Cardiac fibroblast (primary cell): ENCODE data around the gene APOB.

ENCODE experiments used
- DNase-seq, 2 donors: peaks; one replicate each; pipeline versions ENCODE4 v3.0.0 to v3.0.0-alpha.2; 2010; ENCODE audit warnings: low read depth in 2 of 2
- H3K4me3 ChIP-seq, 2 donors: replicated peaks in 1 of 2; 1 replicate in 1 of 2; 2 replicates in 1 of 2; pipeline ENCODE4 v1.5.1; 2011; ENCODE audit warnings: low read depth in 2 of 2, low read length in 2 of 2, mild to moderate bottlenecking in 2 of 2, moderate library complexity in 1 of 2
- TF ChIP-seq, protein P1 (sequence below): IDR thresholded peaks from one replicate; pipeline ENCODE4 v1.5.1; 2011; ENCODE audit warnings: low read depth, mild to moderate bottlenecking, low read length, inconsistent platforms

APOB gene, protein sequence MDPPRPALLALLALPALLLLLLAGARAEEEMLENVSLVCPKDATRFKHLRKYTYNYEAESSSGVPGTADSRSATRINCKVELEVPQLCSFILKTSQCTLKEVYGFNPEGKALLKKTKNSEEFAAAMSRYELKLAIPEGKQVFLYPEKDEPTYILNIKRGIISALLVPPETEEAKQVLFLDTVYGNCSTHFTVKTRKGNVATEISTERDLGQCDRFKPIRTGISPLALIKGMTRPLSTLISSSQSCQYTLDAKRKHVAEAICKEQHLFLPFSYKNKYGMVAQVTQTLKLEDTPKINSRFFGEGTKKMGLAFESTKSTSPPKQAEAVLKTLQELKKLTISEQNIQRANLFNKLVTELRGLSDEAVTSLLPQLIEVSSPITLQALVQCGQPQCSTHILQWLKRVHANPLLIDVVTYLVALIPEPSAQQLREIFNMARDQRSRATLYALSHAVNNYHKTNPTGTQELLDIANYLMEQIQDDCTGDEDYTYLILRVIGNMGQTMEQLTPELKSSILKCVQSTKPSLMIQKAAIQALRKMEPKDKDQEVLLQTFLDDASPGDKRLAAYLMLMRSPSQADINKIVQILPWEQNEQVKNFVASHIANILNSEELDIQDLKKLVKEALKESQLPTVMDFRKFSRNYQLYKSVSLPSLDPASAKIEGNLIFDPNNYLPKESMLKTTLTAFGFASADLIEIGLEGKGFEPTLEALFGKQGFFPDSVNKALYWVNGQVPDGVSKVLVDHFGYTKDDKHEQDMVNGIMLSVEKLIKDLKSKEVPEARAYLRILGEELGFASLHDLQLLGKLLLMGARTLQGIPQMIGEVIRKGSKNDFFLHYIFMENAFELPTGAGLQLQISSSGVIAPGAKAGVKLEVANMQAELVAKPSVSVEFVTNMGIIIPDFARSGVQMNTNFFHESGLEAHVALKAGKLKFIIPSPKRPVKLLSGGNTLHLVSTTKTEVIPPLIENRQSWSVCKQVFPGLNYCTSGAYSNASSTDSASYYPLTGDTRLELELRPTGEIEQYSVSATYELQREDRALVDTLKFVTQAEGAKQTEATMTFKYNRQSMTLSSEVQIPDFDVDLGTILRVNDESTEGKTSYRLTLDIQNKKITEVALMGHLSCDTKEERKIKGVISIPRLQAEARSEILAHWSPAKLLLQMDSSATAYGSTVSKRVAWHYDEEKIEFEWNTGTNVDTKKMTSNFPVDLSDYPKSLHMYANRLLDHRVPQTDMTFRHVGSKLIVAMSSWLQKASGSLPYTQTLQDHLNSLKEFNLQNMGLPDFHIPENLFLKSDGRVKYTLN (N-terminal part only)

DNA sequence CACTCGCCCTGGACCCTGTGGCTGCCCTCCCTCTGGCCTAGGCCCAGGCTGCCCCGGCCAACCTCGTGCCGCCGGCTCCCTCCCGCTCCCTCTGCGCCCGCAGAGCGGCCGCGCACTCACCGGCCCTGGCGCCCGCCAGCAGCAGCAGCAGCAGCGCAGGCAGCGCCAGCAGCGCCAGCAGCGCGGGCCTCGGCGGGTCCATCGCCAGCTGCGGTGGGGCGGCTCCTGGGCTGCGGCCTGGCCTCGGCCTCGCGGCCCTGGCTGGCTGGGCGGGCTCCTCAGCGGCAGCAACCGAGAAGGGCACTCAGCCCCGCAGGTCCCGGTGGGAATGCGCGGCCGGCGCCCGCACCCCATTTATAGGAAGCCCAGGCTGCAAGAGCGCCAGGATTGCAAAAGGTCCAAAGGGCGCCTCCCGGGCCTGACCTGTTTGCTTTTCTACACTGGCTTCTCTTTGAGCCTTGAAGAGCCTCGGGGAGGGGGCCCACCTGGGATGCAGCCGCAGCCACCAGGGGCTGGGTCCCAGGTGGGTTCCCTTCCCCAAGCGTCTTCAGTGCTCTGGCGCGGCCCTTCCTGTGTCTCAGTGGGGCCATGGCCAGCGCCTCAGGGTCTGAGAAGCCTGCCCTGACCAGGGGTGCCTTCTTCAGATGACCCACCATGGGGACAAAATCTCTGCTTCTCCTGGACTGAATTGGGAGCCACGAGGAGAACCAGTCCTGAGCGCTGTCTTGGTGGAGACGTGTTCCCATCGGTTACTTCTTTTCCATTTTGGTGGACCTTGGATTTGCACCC lies at the start of gene APOB:
TSS of gene APOB (minus strand) at position 330 of the 789 bp plus-strand sequence. CDS start at position 202, 128 bp downstream.
- DNase-seq: no peak
- TF ChIP-seq, protein P1, sequence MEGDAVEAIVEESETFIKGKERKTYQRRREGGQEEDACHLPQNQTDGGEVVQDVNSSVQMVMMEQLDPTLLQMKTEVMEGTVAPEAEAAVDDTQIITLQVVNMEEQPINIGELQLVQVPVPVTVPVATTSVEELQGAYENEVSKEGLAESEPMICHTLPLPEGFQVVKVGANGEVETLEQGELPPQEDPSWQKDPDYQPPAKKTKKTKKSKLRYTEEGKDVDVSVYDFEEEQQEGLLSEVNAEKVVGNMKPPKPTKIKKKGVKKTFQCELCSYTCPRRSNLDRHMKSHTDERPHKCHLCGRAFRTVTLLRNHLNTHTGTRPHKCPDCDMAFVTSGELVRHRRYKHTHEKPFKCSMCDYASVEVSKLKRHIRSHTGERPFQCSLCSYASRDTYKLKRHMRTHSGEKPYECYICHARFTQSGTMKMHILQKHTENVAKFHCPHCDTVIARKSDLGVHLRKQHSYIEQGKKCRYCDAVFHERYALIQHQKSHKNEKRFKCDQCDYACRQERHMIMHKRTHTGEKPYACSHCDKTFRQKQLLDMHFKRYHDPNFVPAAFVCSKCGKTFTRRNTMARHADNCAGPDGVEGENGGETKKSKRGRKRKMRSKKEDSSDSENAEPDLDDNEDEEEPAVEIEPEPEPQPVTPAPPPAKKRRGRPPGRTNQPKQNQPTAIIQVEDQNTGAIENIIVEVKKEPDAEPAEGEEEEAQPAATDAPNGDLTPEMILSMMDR: no peak
- H3K4me3 ChIP-seq: no peak within 1 kb of the TSS

- TF ChIP-seq, protein P1: no peak
- H3K4me3 ChIP-seq: no peak overlapping the region
- no peak for DNase-seq
Observed at GRCh38 chr2:21092308-21092869, 48.5 kb upstream of the APOB start.

GRCh38 chr2:21084401-21084800 lies 40.5 kb upstream of the APOB start:
- TF ChIP-seq, protein P1: no peak
- no peak overlapping the region for H3K4me3 ChIP-seq
- no peak for DNase-seq

GRCh38 chr2:21083482-21083881 lies 39.6 kb upstream of the APOB start:
- no peak overlapping the region for H3K4me3 ChIP-seq
- TF ChIP-seq, protein P1: no peak
- DNase-seq: no peak

GRCh38 chr2:21078296-21078695 lies 34.4 kb upstream of the APOB start:
- TF ChIP-seq, protein P1: no peak
- H3K4me3 ChIP-seq: no peak overlapping the region
- DNase-seq: no peak
